Testis (tissue), 2 donors: ENCODE results near the gene CNKSR2.

ENCODE experiments used
- CTCF ChIP-seq, 3 experiments: fragments of 450-650 bp in 2 of 3; fragments of 200-600 bp in 1 of 3; sonication (generic) in 1 of 3; IDR thresholded peaks; one replicate each; pipeline ENCODE4 v1.5.1; 2016 to 2019; ENCODE audit warnings: antibody characterized with exemption in 3 of 3, mild to moderate bottlenecking in 2 of 3, moderate library complexity in 1 of 3
- POLR2A ChIP-seq: fragments of 450-650 bp; IDR thresholded peaks from one replicate; pipeline ENCODE4 v1.6.1; 2017; ENCODE audit warnings: antibody characterized with exemption, mild to moderate bottlenecking, moderate library complexity

- TF ChIP-seq CTCF (IDR thresholded peaks at IDR 0.05) (no peak), POLR2A (no peak)
Measured at GRCh38 chrX:21586001-21586400, 211.8 kb downstream of the CNKSR2 start.
